CD14-positive monocyte (primary cell): Measurements from ENCODE around the gene BTBD9. TPM values are rescaled to one million over a fixed set of nuclear protein-coding genes. Genes with fewer than 3 reads are reported as not detected.

Source experiments
- DNase-seq, 3 donors: peaks; one replicate each; pipeline ENCODE4 v3.0.0-alpha.2; 2011 to 2022
- H2AFZ ChIP-seq: 2 replicates; pipeline ENCODE4 v1.6.0; 2012; ENCODE audit warnings: mild to moderate bottlenecking, low read depth, low read length, inconsistent platforms; ENCODE audit not compliant: insufficient read depth, poor library complexity, severe bottlenecking
- H3K27ac ChIP-seq, 2 donors: 1 replicate in 1 of 2; 2 replicates in 1 of 2; pipeline ENCODE4 v1.5.1; 2012 to 2013; ENCODE audit warnings: low read length in 2 of 2, control low read depth in 1 of 2, inconsistent platforms in 1 of 2, low read depth in 1 of 2, mild to moderate bottlenecking in 1 of 2
- H3K27me3 ChIP-seq, 2 donors: one replicate each; pipeline versions ENCODE4 v1.6.0 to v1.6.1; 2011 to 2013; ENCODE audit warnings: low read length in 2 of 2; ENCODE audit not compliant: control insufficient read depth in 2 of 2, insufficient read depth in 2 of 2
- H3K36me3 ChIP-seq, 2 donors: replicated peaks in 1 of 2; 1 replicate in 1 of 2; 2 replicates in 1 of 2; pipeline versions ENCODE4 v1.5.1 to v1.6.1; 2012 to 2013; ENCODE audit warnings: low read length in 2 of 2, control low read depth in 1 of 2, inconsistent platforms in 1 of 2, mild to moderate bottlenecking in 1 of 2; ENCODE audit not compliant: insufficient read depth in 2 of 2, control insufficient read depth in 1 of 2
- H3K4me1 ChIP-seq, 2 donors: 1 replicate in 1 of 2; 2 replicates in 1 of 2; pipeline versions ENCODE4 v1.5.1 to v1.6.1; 2012 to 2013; ENCODE audit warnings: low read length in 2 of 2, control low read depth in 1 of 2, inconsistent platforms in 1 of 2, mild to moderate bottlenecking in 1 of 2, moderate library complexity in 1 of 2; ENCODE audit not compliant: insufficient read depth in 2 of 2, control insufficient read depth in 1 of 2
- H3K4me2 ChIP-seq: replicated peaks from 2 replicates; pipeline ENCODE3; 2012; ENCODE audit warnings: low read length, moderate library complexity, mild to moderate bottlenecking; ENCODE audit not compliant: poor library complexity, severe bottlenecking; ENCODE audit errors: extremely low read depth
- H3K4me3 ChIP-seq, 3 experiments: fragments of 200-600 bp in 1 of 3; sonication (generic) in 1 of 3; replicated peaks in 1 of 3; 1 replicate in 2 of 3; 2 replicates in 1 of 3; pipeline ENCODE4 v1.5.1; 2011 to 2013; ENCODE audit warnings: low read length in 3 of 3, mild to moderate bottlenecking in 3 of 3, control low read depth in 2 of 3, low read depth in 2 of 3, inconsistent platforms in 1 of 3, moderate library complexity in 1 of 3
- H3K79me2 ChIP-seq: 2 replicates; pipeline ENCODE4 v1.6.0; 2012; ENCODE audit warnings: mild to moderate bottlenecking, control low read depth, inconsistent platforms, low read length, moderate library complexity; ENCODE audit not compliant: insufficient read depth
- H3K9ac ChIP-seq: 2 replicates; pipeline ENCODE4 v1.6.0; 2017; ENCODE audit warnings: low read length, mild to moderate bottlenecking; ENCODE audit not compliant: insufficient read depth, poor library complexity, severe bottlenecking
- H3K9me3 ChIP-seq, 2 donors: replicated peaks in 1 of 2; 1 replicate in 1 of 2; 2 replicates in 1 of 2; pipeline versions ENCODE4 v1.5.1 to v1.6.1; 2012 to 2013; ENCODE audit warnings: low read length in 2 of 2, control low read depth in 1 of 2; ENCODE audit not compliant: control insufficient read depth in 1 of 2, insufficient read depth in 1 of 2
- H4K20me1 ChIP-seq: 2 replicates; pipeline ENCODE4 v1.6.0; 2012; ENCODE audit warnings: mild to moderate bottlenecking, low read length, control low read depth, moderate library complexity; ENCODE audit not compliant: insufficient read depth
- H3K27ac Mint-ChIP-seq, 7 donors: one replicate each; pipeline ENCODE4 v1.8.0; 2020; ENCODE audit warnings: mild to moderate bottlenecking in 7 of 7, mixed read lengths in 7 of 7, moderate library complexity in 6 of 7, inconsistent platforms in 2 of 7
- H3K27me3 Mint-ChIP-seq, 3 donors: one replicate each; pipeline ENCODE4 v1.8.0; 2021 to 2022; ENCODE audit warnings: low read depth in 3 of 3, mild to moderate bottlenecking in 3 of 3, mixed read lengths in 3 of 3, moderate library complexity in 3 of 3, inconsistent platforms in 1 of 3
- H3K36me3 Mint-ChIP-seq, 2 donors: one replicate each; pipeline ENCODE4 v1.8.0; 2020; ENCODE audit warnings: mixed read lengths in 2 of 2, inconsistent platforms in 1 of 2, mild to moderate bottlenecking in 1 of 2
- H3K4me1 Mint-ChIP-seq: one replicate; pipeline ENCODE4 v1.8.0; 2020; ENCODE audit warnings: mild to moderate bottlenecking, mixed read lengths
- H3K4me3 Mint-ChIP-seq, 2 donors: one replicate each; pipeline ENCODE4 v1.8.0; 2020; ENCODE audit warnings: mild to moderate bottlenecking in 2 of 2, mixed read lengths in 2 of 2, moderate library complexity in 1 of 2
- H3K9me3 Mint-ChIP-seq, 7 donors: one replicate each; pipeline ENCODE4 v1.8.0; 2020 to 2022; ENCODE audit warnings: mixed read lengths in 7 of 7, mild to moderate bottlenecking in 6 of 7, moderate library complexity in 6 of 7, inconsistent platforms in 2 of 7
- WGBS: methylation state at CpG from one replicate; pipeline ENCODE4 v1.1.5; 2013; ENCODE audit warnings: missing lambda C conversion rate; ENCODE audit not compliant: insufficient coverage; 5-methylcytosine and 5-hydroxymethylcytosine counted together
- intact Hi-C, 2 donors: fragments of 100-400 bp; cut with micrococcal nuclease; formaldehyde crosslinking; loops; one replicate each; pipeline versions ENCODE4 v1.15.0 to v1.15.1; 2023
- polyA plus RNA-seq, 3 donors: library from polyadenylated mRNA; depleted of rRNA in 1 of 3; unstranded in 2 of 3; stranded (reverse) in 1 of 3; fragments of 300-500 nt in 2 of 3; fragments of >200 nt in 1 of 3; fragmentation: Illumina TruSeq in 2 of 3; gene quantifications; 1 replicate in 2 of 3; 2 replicates in 1 of 3; pipeline ENCODE4 v1.2.3, GENCODE V29; 2012 to 2021
- TF ChIP-seq, protein P1 (sequence below): fragments of 200-600 bp; IDR thresholded peaks from one replicate; pipeline ENCODE4 v1.8.0; 2022; ENCODE audit warnings: antibody characterized with exemption, mild to moderate bottlenecking

The BTBD9 gene
- polyA plus RNA-seq, 3 donors = 5.2 to 7.5 (median 6.2) TPM

DNA sequence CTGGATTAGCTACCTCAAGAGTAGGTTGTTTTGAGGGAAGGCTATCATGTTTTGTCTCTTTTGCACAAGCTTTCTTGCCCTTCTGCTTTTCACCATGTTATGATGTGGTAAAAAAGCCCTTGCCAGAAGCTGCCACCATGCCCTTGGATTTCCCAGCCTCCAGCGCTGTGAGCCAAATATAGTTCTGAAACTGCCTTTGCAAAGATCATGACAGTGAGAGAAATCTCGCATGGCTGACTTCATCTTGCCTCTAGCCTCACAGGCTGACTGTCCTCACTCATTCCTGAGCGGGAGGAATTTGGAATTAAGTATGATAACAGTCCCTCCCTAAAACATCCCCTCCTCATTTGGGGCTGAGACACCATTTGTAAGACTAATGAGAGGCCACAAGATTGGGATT, 207.7 kb downstream of the BTBD9 start:
- Histone ChIP-seq H3K4me1 (no peaks in the 10 kb centered on the region), H3K27me3 (no peaks in the 10 kb centered on the region), H3K9me3 (no peaks in the 10 kb centered on the region), H3K4me2 (no peak overlapping the region), H3K36me3 (no peaks in the 10 kb centered on the region), H3K79me2 (no peaks in the 10 kb centered on the region), H3K27ac (no peak overlapping the region), H2AFZ (no peak overlapping the region), H4K20me1 (no peaks in the 10 kb centered on the region), H3K4me3 (no peak overlapping the region), H3K9ac (no peak overlapping the region)
- no CpG with 5 or more reads among the region's 3 CpGs for WGBS
- Mint-ChIP-seq H3K27ac (no peak overlapping the region), H3K4me3 (no peak overlapping the region), H3K36me3 (peaks cover 3 to 6% of the 10 kb centered on the region in 2 donors), H3K4me1 (no peaks in the 10 kb centered on the region), H3K27me3 (peaks cover 0 to 4% (median 0%) of the 10 kb centered on the region in 3 donors), H3K9me3 (peaks cover 0 to 10% (median 5%) of the 10 kb centered on the region in 7 donors)
- DNase-seq = no peak
- intact Hi-C loops = no loop called here
- TF ChIP-seq, protein P1, sequence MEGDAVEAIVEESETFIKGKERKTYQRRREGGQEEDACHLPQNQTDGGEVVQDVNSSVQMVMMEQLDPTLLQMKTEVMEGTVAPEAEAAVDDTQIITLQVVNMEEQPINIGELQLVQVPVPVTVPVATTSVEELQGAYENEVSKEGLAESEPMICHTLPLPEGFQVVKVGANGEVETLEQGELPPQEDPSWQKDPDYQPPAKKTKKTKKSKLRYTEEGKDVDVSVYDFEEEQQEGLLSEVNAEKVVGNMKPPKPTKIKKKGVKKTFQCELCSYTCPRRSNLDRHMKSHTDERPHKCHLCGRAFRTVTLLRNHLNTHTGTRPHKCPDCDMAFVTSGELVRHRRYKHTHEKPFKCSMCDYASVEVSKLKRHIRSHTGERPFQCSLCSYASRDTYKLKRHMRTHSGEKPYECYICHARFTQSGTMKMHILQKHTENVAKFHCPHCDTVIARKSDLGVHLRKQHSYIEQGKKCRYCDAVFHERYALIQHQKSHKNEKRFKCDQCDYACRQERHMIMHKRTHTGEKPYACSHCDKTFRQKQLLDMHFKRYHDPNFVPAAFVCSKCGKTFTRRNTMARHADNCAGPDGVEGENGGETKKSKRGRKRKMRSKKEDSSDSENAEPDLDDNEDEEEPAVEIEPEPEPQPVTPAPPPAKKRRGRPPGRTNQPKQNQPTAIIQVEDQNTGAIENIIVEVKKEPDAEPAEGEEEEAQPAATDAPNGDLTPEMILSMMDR = no peak

DNA sequence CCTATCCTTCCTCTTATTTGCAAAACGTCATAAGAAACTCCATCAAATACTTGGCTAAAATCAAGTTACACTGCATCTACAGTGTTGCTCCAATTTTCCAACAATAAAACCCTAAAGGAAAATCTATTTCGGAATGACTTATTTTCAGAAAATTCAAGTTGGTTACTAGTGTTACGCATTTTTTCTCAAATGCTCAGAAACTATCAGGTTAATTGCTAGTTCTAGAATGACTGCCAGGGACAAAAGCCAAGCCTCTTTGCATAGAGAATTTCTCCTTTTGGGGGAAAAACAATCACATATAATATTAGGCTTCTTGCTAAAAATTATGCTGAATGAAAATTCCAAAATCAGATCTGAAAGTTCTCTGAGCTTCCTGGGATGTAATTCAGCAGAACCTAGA, 210.2 kb downstream of the BTBD9 start:
- WGBS = 90% methylated on average over 2 of the region's 3 CpGs

More for the DNA sequence above, 210.2 kb downstream of the BTBD9 start:
- no peaks in the 10 kb centered on the region for H3K36me3 ChIP-seq
- TF ChIP-seq, protein P1 = no peak
- no peak overlapping the region for H3K4me2 ChIP-seq
- intact Hi-C loops = no loop called here
- H3K27me3 ChIP-seq = no peaks in the 10 kb centered on the region
- H4K20me1 ChIP-seq = no peaks in the 10 kb centered on the region
- H3K4me1 Mint-ChIP-seq = no peaks in the 10 kb centered on the region
- H3K4me1 ChIP-seq = no peaks in the 10 kb centered on the region
- H3K27ac ChIP-seq = no peak overlapping the region
- no peak overlapping the region for H3K9ac ChIP-seq
- no peak overlapping the region for H3K4me3 Mint-ChIP-seq
- H3K4me3 ChIP-seq = no peak overlapping the region
- no peak for DNase-seq
- no peaks in the 10 kb centered on the region for H3K79me2 ChIP-seq
- H2AFZ ChIP-seq = no peak overlapping the region
- H3K27ac Mint-ChIP-seq = no peak overlapping the region
- H3K27me3 Mint-ChIP-seq = peaks cover 0 to 3% (median 2%) of the 10 kb centered on the region in 3 donors
- peaks cover 3 to 6% of the 10 kb centered on the region in 2 donors for H3K36me3 Mint-ChIP-seq
- H3K9me3 ChIP-seq = no peaks in the 10 kb centered on the region
- H3K9me3 Mint-ChIP-seq = peaks cover 0 to 10% (median 6%) of the 10 kb centered on the region in 7 donors
